ENCODE results near the gene RCBTB1. TPM values are rescaled to one million over a fixed set of nuclear protein-coding genes. Genes with fewer than 3 reads are reported as not detected.
"Not testable (repeated sequence)": the region's sequence is repeated elsewhere in the genome, so short reads cannot be mapped to it uniquely, and the experiment has no call there.

The RCBTB1 gene
- total and polyA plus RNA-seq, 5 donors from 2014 or later, result 13.1 to 46.0 (median 17.3) TPM

DNA sequence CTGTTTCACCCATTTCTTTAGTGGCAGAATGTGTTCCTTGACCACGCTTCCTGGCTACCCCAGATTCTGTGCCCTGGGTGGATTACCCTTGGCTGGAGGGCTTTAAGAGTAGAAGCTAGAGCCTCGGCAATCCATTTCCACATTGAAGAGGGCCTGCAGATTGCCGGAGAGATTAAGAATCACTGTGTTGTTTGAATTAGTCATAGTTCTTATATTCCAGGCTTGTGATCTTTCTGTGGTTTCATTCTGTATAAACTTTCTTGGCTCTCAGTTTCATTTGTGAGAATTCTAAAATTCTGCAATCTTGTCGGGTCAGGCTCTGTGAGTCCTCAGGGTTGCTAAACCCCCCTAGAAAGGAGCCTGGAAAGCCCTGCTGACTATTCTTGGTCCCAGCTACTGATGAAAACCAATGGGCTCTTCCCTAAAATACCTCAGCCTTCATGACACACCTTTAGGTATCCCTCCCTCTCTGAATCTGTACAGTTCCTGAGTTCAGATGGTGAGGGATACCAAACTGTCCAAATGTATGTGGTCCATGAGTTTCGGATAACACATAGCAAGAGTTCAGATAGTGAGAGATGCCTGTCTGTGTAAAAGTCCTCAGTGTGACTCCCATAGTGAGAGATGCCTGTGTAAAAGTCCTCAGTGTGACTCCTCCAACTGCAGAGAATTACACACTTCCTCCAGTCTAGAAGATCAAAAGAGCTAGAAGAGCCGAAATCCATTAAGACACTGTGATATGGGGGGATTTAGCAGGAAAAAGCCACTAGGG is 85.3 kb downstream of the RCBTB1 start:
- Mint-ChIP-seq H3K9me3 (no peaks in the 10 kb centered on the region), H3K4me3 (peak overlapping the region in 2 of 4 donors; percentile 39 to 41), H3K36me3 (peaks cover 23% of the 10 kb centered on the region), H3K27me3 (no peaks in the 10 kb centered on the region), H3K4me1 (peaks cover 15 to 67% (median 53%) of the 10 kb centered on the region in 4 donors), H3K27ac (peak overlapping the region; percentile 75 to 90 (median 81))
- DNase-seq, result peak in 1 of 3 donors; percentile 17
- Histone ChIP-seq H3K36me3 (ENCODE audit: control insufficient read depth, insufficient read depth, low read length) (peaks cover 15% of the 10 kb centered on the region), H3K4me3 (ENCODE audit: low read depth, low read length) (peak overlapping the region; percentile 73), H3K27me3 (ENCODE audit: control insufficient read depth, insufficient read depth, low read length) (no peaks in the 10 kb centered on the region), H3K9me3 (ENCODE audit: control insufficient read depth in 2 of 2, low read length in 2 of 2) (no peaks in the 10 kb centered on the region), H3K4me1 (ENCODE audit: control insufficient read depth, insufficient read depth, low read length, poor library complexity, severe bottlenecking) (peaks cover 40% of the 10 kb centered on the region), H3K27ac (ENCODE audit: insufficient read depth, low read length, poor library complexity, severe bottlenecking) (peak overlapping the region; percentile 44)
- no peak for ATAC-seq (ENCODE audit: low read depth in 2 of 2)

DNA sequence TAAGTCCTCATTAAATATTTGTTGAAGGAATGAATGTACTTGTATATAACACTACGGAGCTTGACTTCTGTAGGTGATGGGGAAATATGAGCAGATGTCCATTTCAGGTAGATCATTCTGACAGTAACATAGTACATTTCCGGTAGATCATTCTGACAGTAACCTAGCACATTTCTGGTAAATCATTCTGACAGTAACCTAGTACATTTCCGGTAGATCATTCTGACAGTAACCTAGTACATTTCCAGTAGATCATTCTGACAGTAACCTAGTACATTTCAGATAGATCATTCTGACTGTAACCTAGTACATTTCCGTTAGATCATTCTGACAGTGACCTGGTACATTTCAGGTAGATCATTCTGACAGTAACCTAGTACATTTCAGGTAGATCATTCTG is 87.2 kb downstream of the RCBTB1 start:
- Mint-ChIP-seq H3K9me3 (no peaks in the 10 kb centered on the region), H3K4me3 (peak overlapping the region; percentile 13 to 99 (median 92)), H3K27me3 (no peaks in the 10 kb centered on the region), H3K4me1 (peaks cover 27 to 66% (median 55%) of the 10 kb centered on the region in 4 donors), H3K27ac (peak overlapping the region; percentile 90 to 99 (median 98)), H3K36me3 (peaks cover 18% of the 10 kb centered on the region)
- peak overlapping the region; percentile 91 for H3K27ac ChIP-seq (ENCODE audit: insufficient read depth, low read length, poor library complexity, severe bottlenecking)
- H3K9me3 ChIP-seq (ENCODE audit: control insufficient read depth in 2 of 2, low read length in 2 of 2), result no peaks in the 10 kb centered on the region
- no peak for ATAC-seq (ENCODE audit: low read depth in 2 of 2)
- peaks cover 7% of the 10 kb centered on the region for H3K36me3 ChIP-seq (ENCODE audit: control insufficient read depth, insufficient read depth, low read length)
- H3K4me3 ChIP-seq (ENCODE audit: low read depth, low read length), result peak overlapping the region; percentile 73
- peak in 2 of 3 donors; percentile 25 to 54 for DNase-seq
- H3K27me3 ChIP-seq (ENCODE audit: control insufficient read depth, insufficient read depth, low read length), result no peaks in the 10 kb centered on the region
- peaks cover 47% of the 10 kb centered on the region for H3K4me1 ChIP-seq (ENCODE audit: control insufficient read depth, insufficient read depth, low read length, poor library complexity, severe bottlenecking)

DNA sequence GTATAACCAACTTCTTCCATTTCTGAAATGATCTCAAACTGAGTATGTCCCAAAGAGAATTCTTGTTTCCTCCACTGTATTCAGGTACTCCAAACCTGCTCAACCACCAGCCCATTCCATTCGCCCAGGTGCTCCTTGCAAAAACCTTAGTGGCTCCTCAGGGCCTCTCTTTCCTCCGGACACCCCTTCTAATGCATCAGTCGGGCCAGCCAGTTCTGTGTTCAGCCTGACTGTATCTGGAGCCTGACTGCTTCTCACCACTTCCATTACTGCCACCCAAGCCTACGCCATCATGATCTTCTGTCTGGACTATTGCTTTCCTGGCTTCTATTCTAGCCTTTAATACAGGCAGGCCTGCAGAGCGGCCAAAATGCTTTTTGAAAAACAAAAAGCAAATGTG is 88.1 kb downstream of the RCBTB1 start:
- peak overlapping the region; percentile 73 for H3K4me3 ChIP-seq (ENCODE audit: low read depth, low read length)
- Mint-ChIP-seq H3K9me3 (no peaks in the 10 kb centered on the region), H3K36me3 (peaks cover 18% of the 10 kb centered on the region), H3K27me3 (no peaks in the 10 kb centered on the region), H3K4me3 (peak overlapping the region; percentile 92 to 99 (median 94)), H3K4me1 (peaks cover 27 to 59% (median 49%) of the 10 kb centered on the region in 4 donors), H3K27ac (peak overlapping the region; percentile 90 to 99 (median 98))
- H3K36me3 ChIP-seq (ENCODE audit: control insufficient read depth, insufficient read depth, low read length), result peaks cover 3% of the 10 kb centered on the region
- peak overlapping the region; percentile 91 for H3K27ac ChIP-seq (ENCODE audit: insufficient read depth, low read length, poor library complexity, severe bottlenecking)
- H3K27me3 ChIP-seq (ENCODE audit: control insufficient read depth, insufficient read depth, low read length), result no peaks in the 10 kb centered on the region
- no peak for ATAC-seq (ENCODE audit: low read depth in 2 of 2)
- peaks cover 47% of the 10 kb centered on the region for H3K4me1 ChIP-seq (ENCODE audit: control insufficient read depth, insufficient read depth, low read length, poor library complexity, severe bottlenecking)
- DNase-seq, result no peak
- no peaks in the 10 kb centered on the region for H3K9me3 ChIP-seq (ENCODE audit: control insufficient read depth in 2 of 2, low read length in 2 of 2)

- H3K27me3 Mint-ChIP-seq; H3K27me3 ChIP-seq (ENCODE audit: control insufficient read depth, insufficient read depth, low read length); H3K36me3 ChIP-seq (ENCODE audit: control insufficient read depth, insufficient read depth, low read length); H3K9me3 Mint-ChIP-seq; H3K9me3 ChIP-seq (ENCODE audit: control insufficient read depth in 2 of 2, low read length in 2 of 2); ATAC-seq (ENCODE audit: low read depth in 2 of 2): not testable (repeated sequence)
- Histone ChIP-seq H3K27ac (ENCODE audit: insufficient read depth, low read length, poor library complexity, severe bottlenecking) (peak overlapping the region; percentile 91), H3K4me1 (ENCODE audit: control insufficient read depth, insufficient read depth, low read length, poor library complexity, severe bottlenecking) (peaks cover 47% of the 10 kb centered on the region), H3K4me3 (ENCODE audit: low read depth, low read length) (peak overlapping the region; percentile 73)
- peaks cover 21% of the 10 kb centered on the region for H3K36me3 Mint-ChIP-seq
- peaks cover 27 to 59% (median 49%) of the 10 kb centered on the region in 4 donors for H3K4me1 Mint-ChIP-seq
- DNase-seq, result peak; percentile 32 to 64 (median 46)
- H3K4me3 Mint-ChIP-seq, result peak overlapping the region; percentile 92 to 99 (median 94)
- peak overlapping the region; percentile 90 to 99 (median 98) for H3K27ac Mint-ChIP-seq
These were observed 88.5 kb downstream of the RCBTB1 start for GRCh38 chr13:49496837-49497236.

DNA sequence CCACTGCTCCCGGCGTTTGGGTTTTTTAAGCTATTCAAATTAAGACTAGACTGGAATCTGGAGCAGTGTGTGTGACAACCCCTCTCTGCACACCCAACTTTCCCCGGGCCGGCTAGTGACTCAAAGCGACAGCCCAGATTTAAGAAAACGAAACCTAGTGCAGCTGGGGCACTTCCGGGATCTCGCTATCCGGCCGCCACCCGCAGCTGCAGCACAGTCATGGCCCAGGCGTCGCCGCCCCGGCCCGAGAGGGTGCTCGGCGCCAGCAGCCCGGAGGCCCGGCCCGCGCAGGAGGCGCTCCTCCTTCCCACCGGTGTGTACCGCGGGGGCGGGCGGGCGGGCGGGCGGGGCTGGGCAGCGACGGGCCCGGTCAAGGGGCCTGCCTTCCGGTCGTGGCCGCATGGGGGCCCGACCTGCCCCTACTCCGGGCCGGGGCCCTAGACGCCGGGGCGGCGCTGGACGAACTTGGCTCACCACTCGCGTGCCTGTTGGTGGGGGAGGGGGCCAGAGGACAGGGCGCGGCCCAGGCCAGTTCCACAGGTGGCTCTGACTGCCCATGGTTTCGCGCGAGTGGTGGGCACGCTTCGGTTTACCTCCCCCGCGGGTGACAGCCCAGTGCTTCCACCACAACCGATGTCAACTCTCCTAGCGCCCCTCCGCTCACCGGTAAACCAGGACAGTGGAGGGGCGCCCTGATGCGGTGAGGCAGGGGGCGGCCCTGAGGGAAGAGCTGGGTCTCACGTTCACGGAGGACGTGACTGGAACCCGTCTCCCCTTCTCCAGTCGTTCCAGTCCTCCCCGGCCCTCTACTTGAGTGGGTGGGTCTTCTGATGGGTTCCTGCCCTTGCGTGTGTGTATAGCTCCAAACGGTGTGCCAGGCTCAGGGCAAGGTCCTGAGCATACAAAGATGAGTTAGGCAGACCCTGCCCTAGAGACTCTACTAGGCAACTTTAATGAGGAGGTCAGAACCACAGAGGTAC is 89.3 kb downstream of the RCBTB1 start, which contains the start of gene PHF11:
TSS of gene PHF11 (plus strand) at position 171 of the 980 bp plus-strand sequence. CDS start at position 220, 49 bp downstream.
- Histone ChIP-seq H3K27ac (ENCODE audit: insufficient read depth, low read length, poor library complexity, severe bottlenecking) (peak within 1 kb of the TSS; percentile 91), H3K4me3 (ENCODE audit: low read depth, low read length) (peak within 1 kb of the TSS; percentile 79), H3K27me3 (ENCODE audit: control insufficient read depth, insufficient read depth, low read length) (no peaks in the 10 kb centered on the region), H3K4me1 (ENCODE audit: control insufficient read depth, insufficient read depth, low read length, poor library complexity, severe bottlenecking) (peaks cover 47% of the 10 kb centered on the region), H3K9me3 (ENCODE audit: control insufficient read depth in 2 of 2, low read length in 2 of 2) (no peaks in the 10 kb centered on the region), H3K36me3 (ENCODE audit: control insufficient read depth, insufficient read depth, low read length) (peaks cover 3% of the 10 kb centered on the region)
- H3K27me3 Mint-ChIP-seq, result no peaks in the 10 kb centered on the region
- peak within 1 kb of the TSS; percentile 90 to 100 (median 99) for H3K27ac Mint-ChIP-seq
- H3K9me3 Mint-ChIP-seq, result no peaks in the 10 kb centered on the region
- peak within 1 kb of the TSS; percentile 98 to 99 (median 99) for H3K4me3 Mint-ChIP-seq
- peaks cover 27 to 59% (median 46%) of the 10 kb centered on the region in 4 donors for H3K4me1 Mint-ChIP-seq
- DNase-seq, result peak; percentile 80 to 95 (median 86)
- peak; percentile 87 to 88 for ATAC-seq (ENCODE audit: low read depth in 2 of 2)
- H3K36me3 Mint-ChIP-seq, result peaks cover 21% of the 10 kb centered on the region

DNA sequence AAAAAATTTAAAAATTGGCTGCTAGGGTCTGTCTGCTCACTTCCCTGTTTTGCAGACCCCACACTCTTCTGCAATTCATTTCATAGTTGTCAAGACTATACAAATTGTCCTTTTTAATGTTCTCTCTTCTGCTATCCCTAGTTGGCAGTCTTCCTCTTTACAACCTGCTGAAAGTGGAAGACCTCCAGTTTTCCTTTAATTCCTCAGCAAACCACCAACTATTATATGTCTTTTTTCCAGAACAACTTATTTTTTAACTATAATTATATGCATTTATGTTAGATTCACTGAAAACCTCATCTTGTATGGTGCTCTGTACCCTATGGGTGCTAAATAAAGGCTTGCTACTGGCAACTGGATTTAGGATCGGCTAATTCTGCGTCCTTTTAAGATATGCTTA is 90.7 kb downstream of the RCBTB1 start:
- H3K27me3 ChIP-seq (ENCODE audit: control insufficient read depth, insufficient read depth, low read length), result no peaks in the 10 kb centered on the region
- peaks cover 3% of the 10 kb centered on the region for H3K36me3 ChIP-seq (ENCODE audit: control insufficient read depth, insufficient read depth, low read length)
- H3K27ac ChIP-seq (ENCODE audit: insufficient read depth, low read length, poor library complexity, severe bottlenecking), result peak overlapping the region; percentile 91
- H3K4me1 ChIP-seq (ENCODE audit: control insufficient read depth, insufficient read depth, low read length, poor library complexity, severe bottlenecking), result peaks cover 46% of the 10 kb centered on the region
- ATAC-seq (ENCODE audit: low read depth in 2 of 2), result no peak
- H3K9me3 ChIP-seq (ENCODE audit: control insufficient read depth in 2 of 2, low read length in 2 of 2), result no peaks in the 10 kb centered on the region
- H3K27ac Mint-ChIP-seq, result peak overlapping the region in 2 of 3 donors; percentile 90 to 100
- no peaks in the 10 kb centered on the region for H3K9me3 Mint-ChIP-seq
- peak overlapping the region; percentile 60 for H3K4me3 ChIP-seq (ENCODE audit: low read depth, low read length)
- peaks cover 27 to 50% (median 35%) of the 10 kb centered on the region in 4 donors for H3K4me1 Mint-ChIP-seq
- peaks cover 18% of the 10 kb centered on the region for H3K36me3 Mint-ChIP-seq
- peak overlapping the region; percentile 98 to 99 (median 99) for H3K4me3 Mint-ChIP-seq
- peak in 1 of 3 donors; percentile 16 for DNase-seq
- no peaks in the 10 kb centered on the region for H3K27me3 Mint-ChIP-seq

- no peak overlapping the region for H3K27ac ChIP-seq (ENCODE audit: insufficient read depth, low read length, poor library complexity, severe bottlenecking)
- DNase-seq, result no peak
- no peaks in the 10 kb centered on the region for H3K27me3 ChIP-seq (ENCODE audit: control insufficient read depth, insufficient read depth, low read length)
- no peak overlapping the region for H3K4me3 ChIP-seq (ENCODE audit: low read depth, low read length)
- Mint-ChIP-seq H3K4me3 (no peak overlapping the region), H3K27me3 (no peaks in the 10 kb centered on the region), H3K36me3 (peaks cover 39% of the 10 kb centered on the region), H3K4me1 (peaks cover 0 to 3% (median under 1%) of the 10 kb centered on the region in 4 donors), H3K9me3 (no peaks in the 10 kb centered on the region), H3K27ac (peak overlapping the region in 1 of 3 donors; percentile 63)
- no peaks in the 10 kb centered on the region for H3K9me3 ChIP-seq (ENCODE audit: control insufficient read depth in 2 of 2, low read length in 2 of 2)
- H3K4me1 ChIP-seq (ENCODE audit: control insufficient read depth, insufficient read depth, low read length, poor library complexity, severe bottlenecking), result no peaks in the 10 kb centered on the region
- peaks cover 47% of the 10 kb centered on the region for H3K36me3 ChIP-seq (ENCODE audit: control insufficient read depth, insufficient read depth, low read length)
- no peak for ATAC-seq (ENCODE audit: low read depth in 2 of 2)
These were observed 96.8 kb downstream of the RCBTB1 start for GRCh38 chr13:49488563-49488962.

Measured in CD4-positive, CD25-positive, alpha-beta regulatory T cell (primary cell).